H1 (cell line): ENCODE measurements around the gene EDN1. TPM values are rescaled to one million over a fixed set of nuclear protein-coding genes. Genes with fewer than 3 reads are reported as not detected.
A peak's percentile ranks its signal among the peaks of the same experiment; 100 is the strongest.

Source experiments
- CTCF ChIA-PET: fragments of 300-600 bp; sonication (Branson Sonifier 250); formaldehyde crosslinking; loops from one replicate; lab custom pipeline; 2021; ENCODE audit not compliant: partially characterized antibody; lab: Charles Lee
- POLR2A ChIA-PET: fragments of 300-600 bp; sonication (Branson Sonifier 250); formaldehyde crosslinking; loops from one replicate; lab custom pipeline; 2021; ENCODE audit warnings: inconsistent platforms; ENCODE audit not compliant: partially characterized antibody; lab: Charles Lee
- DNase-seq, 2 experiments: peaks; one replicate each; pipeline versions ENCODE4 v3.0.0 to v3.0.0-alpha.2; 2010 to 2022; ENCODE audit warnings: low spot score in 2 of 2, low read depth in 1 of 2, mixed read lengths in 1 of 2
- FAIRE-seq: peaks from 2 replicates; lab custom pipeline; 2011; peaks lifted over from hg19 to GRCh38; lab: Jason Lieb, UNC
- H2AFZ ChIP-seq: 2 replicates; pipeline ENCODE4 v1.8.1; 2012; ENCODE audit warnings: low read length, inconsistent platforms
- H2AK5ac ChIP-seq: 2 replicates; pipeline ENCODE4 v1.6.1; 2013; ENCODE audit warnings: low read depth, low read length
- H2BK120ac ChIP-seq: replicated peaks from 2 replicates; pipeline ENCODE3; 2013; ENCODE audit warnings: low read depth, low read length, inconsistent platforms
- H2BK12ac ChIP-seq: 2 replicates; pipeline ENCODE4 v1.6.1; 2013; ENCODE audit warnings: low read depth, low read length
- H2BK15ac ChIP-seq: 2 replicates; pipeline ENCODE4 v1.6.1; 2013; ENCODE audit warnings: low read length
- H2BK20ac ChIP-seq: 2 replicates; pipeline ENCODE4 v1.6.1; 2013; ENCODE audit warnings: low read length
- H2BK5ac ChIP-seq: 2 replicates; pipeline ENCODE4 v1.6.1; 2013; ENCODE audit warnings: low read depth, low read length
- H3K14ac ChIP-seq: 2 replicates; pipeline ENCODE4 v1.6.1; 2013; ENCODE audit warnings: inconsistent platforms; ENCODE audit not compliant: insufficient read length
- H3K18ac ChIP-seq: 2 replicates; pipeline ENCODE4 v1.6.1; 2013; ENCODE audit warnings: low read length; ENCODE audit errors: extremely low read depth
- H3K23ac ChIP-seq: 2 replicates; pipeline ENCODE4 v1.6.1; 2013; ENCODE audit warnings: inconsistent platforms; ENCODE audit not compliant: insufficient read length
- H3K23me2 ChIP-seq: 2 replicates; pipeline ENCODE4 v1.6.1; 2013; ENCODE audit warnings: low read depth, low read length
- H3K27ac ChIP-seq: 2 replicates; pipeline ENCODE4 v1.6.1; 2011; ENCODE audit warnings: low read depth, low read length, inconsistent platforms
- H3K27me3 ChIP-seq, 4 experiments: replicated peaks in 1 of 4; 1 replicate in 1 of 4; 2 replicates in 3 of 4; pipeline versions ENCODE4 v1.6.1 to v1.8.1; 2011 to 2013; ENCODE audit warnings: low read length in 3 of 4, mild to moderate bottlenecking in 3 of 4, inconsistent platforms in 2 of 4, mixed read lengths in 2 of 4, moderate library complexity in 1 of 4; ENCODE audit not compliant: control insufficient read depth in 3 of 4, insufficient read depth in 3 of 4; ENCODE audit errors: extremely low read depth in 1 of 4
- H3K36me3 ChIP-seq, 4 experiments: 2 replicates each; pipeline versions ENCODE4 v1.6.1 to v1.8.1; 2011 to 2013; ENCODE audit warnings: mild to moderate bottlenecking in 4 of 4, low read length in 3 of 4, moderate library complexity in 2 of 4, control low read depth in 1 of 4, inconsistent platforms in 1 of 4; ENCODE audit not compliant: insufficient read depth in 4 of 4, control insufficient read depth in 2 of 4
- H3K4ac ChIP-seq: replicated peaks from 2 replicates; pipeline ENCODE3; 2013; ENCODE audit warnings: low read length, low read depth, mixed read lengths, inconsistent platforms; ENCODE audit not compliant: insufficient read length
- H3K4me1 ChIP-seq, 4 experiments: replicated peaks in 1 of 4; 1 replicate in 1 of 4; 2 replicates in 3 of 4; pipeline versions ENCODE4 v1.6.1 to v1.8.1; 2011 to 2013; ENCODE audit warnings: low read length in 3 of 4, inconsistent platforms in 2 of 4, mixed read lengths in 1 of 4; ENCODE audit not compliant: insufficient read depth in 4 of 4, control insufficient read depth in 3 of 4
- H3K4me2 ChIP-seq, 2 experiments: 2 replicates each; pipeline versions ENCODE4 v1.6.1 to v1.8.1; 2011 to 2013; ENCODE audit warnings: low read depth in 2 of 2, low read length in 2 of 2, control low read depth in 1 of 2, inconsistent platforms in 1 of 2, mild to moderate bottlenecking in 1 of 2; ENCODE audit not compliant: insufficient read depth in 1 of 2
- H3K4me3 ChIP-seq, 4 experiments: fragments of 200-600, 300-600 bp in 1 of 4; sonication (generic), shearing (Covaris generic), sonication (Bioruptor Twin) in 1 of 4; 2 replicates each; pipeline versions ENCODE4 v1.5.1 to v1.8.1; 2011 to 2016; ENCODE audit warnings: low read length in 4 of 4, low read depth in 3 of 4, control low read depth in 2 of 4, inconsistent platforms in 2 of 4, mild to moderate bottlenecking in 2 of 4, mixed read lengths in 1 of 4, moderate library complexity in 1 of 4; ENCODE audit not compliant: insufficient read depth in 2 of 4; ENCODE audit errors: extremely low read depth in 1 of 4
- H3K56ac ChIP-seq: replicated peaks from 2 replicates; pipeline ENCODE3; 2013; ENCODE audit warnings: low read depth, mild to moderate bottlenecking, mixed read lengths, low read length, inconsistent platforms; ENCODE audit not compliant: insufficient read length
- H3K79me1 ChIP-seq: 2 replicates; pipeline ENCODE4 v1.6.1; 2013; ENCODE audit warnings: low read depth, low read length, control low read depth
- H3K79me2 ChIP-seq, 2 experiments: 2 replicates each; pipeline versions ENCODE4 v1.6.1 to v1.8.1; 2012 to 2013; ENCODE audit warnings: low read length in 2 of 2, mild to moderate bottlenecking in 2 of 2, inconsistent platforms in 1 of 2; ENCODE audit not compliant: insufficient read depth in 2 of 2, control insufficient read depth in 1 of 2
- H3K9ac ChIP-seq, 4 experiments: replicated peaks in 1 of 4; 1 replicate in 1 of 4; 2 replicates in 3 of 4; pipeline versions ENCODE4 v1.6.1 to v1.8.1; 2011 to 2013; ENCODE audit warnings: low read depth in 3 of 4, low read length in 3 of 4, control low read depth in 2 of 4, mild to moderate bottlenecking in 2 of 4, moderate library complexity in 2 of 4, inconsistent platforms in 1 of 4; ENCODE audit errors: extremely low read depth in 1 of 4
- H3K9me3 ChIP-seq, 2 experiments: 2 replicates each; pipeline versions ENCODE4 v1.6.1 to v1.8.1; 2012 to 2013; ENCODE audit warnings: mild to moderate bottlenecking in 2 of 2, moderate library complexity in 2 of 2, control low read depth in 1 of 2, inconsistent platforms in 1 of 2, low read depth in 1 of 2, low read length in 1 of 2, mixed read lengths in 1 of 2; ENCODE audit not compliant: insufficient read depth in 2 of 2
- H4K20me1 ChIP-seq, 2 experiments: replicated peaks in 1 of 2; 2 replicates each; pipeline versions ENCODE3 to v1.8.1; 2011 to 2013; ENCODE audit warnings: inconsistent platforms in 2 of 2, low read length in 2 of 2, mild to moderate bottlenecking in 1 of 2; ENCODE audit not compliant: insufficient read depth in 2 of 2, control insufficient read depth in 1 of 2
- H4K5ac ChIP-seq: 2 replicates; pipeline ENCODE4 v1.6.1; 2013; ENCODE audit warnings: low read length, low read depth, mixed read lengths, inconsistent platforms; ENCODE audit not compliant: insufficient read length
- H4K8ac ChIP-seq: 2 replicates; pipeline ENCODE4 v1.8.0; 2013; ENCODE audit warnings: mild to moderate bottlenecking, moderate library complexity, low read length, inconsistent platforms; ENCODE audit not compliant: insufficient read depth; ENCODE audit errors: extremely low read depth
- H4K91ac ChIP-seq: replicated peaks from 2 replicates; pipeline ENCODE3; 2013; ENCODE audit warnings: low read length, mixed read lengths, inconsistent platforms; ENCODE audit not compliant: insufficient read length
- BCL11A ChIP-seq, 2 experiments: IDR thresholded peaks; one replicate each; pipeline ENCODE4 v1.6.1; 2011; ENCODE audit warnings: low read depth in 2 of 2, low read length in 2 of 2, mild to moderate bottlenecking in 2 of 2
- BRCA1 ChIP-seq: IDR thresholded peaks from 2 replicates; pipeline ENCODE4 v1.6.1; 2012; ENCODE audit warnings: low read depth, low read length, improper control_type of control experiment
- CBX8 ChIP-seq: fragments of 300-800, 300-1000 bp; sonication (generic); IDR thresholded peaks from 2 replicates; pipeline ENCODE4 v1.7.1; 2016; ENCODE audit warnings: low read depth, low read length, borderline replicate concordance
- EZH2 ChIP-seq: fragments of 200-600 bp; sonication (generic); IDR thresholded peaks from 2 replicates; pipeline ENCODE4 v1.7.1; 2012; ENCODE audit warnings: low read depth, mild to moderate bottlenecking, moderate library complexity, low read length, inconsistent platforms; ENCODE audit not compliant: severe bottlenecking
- GTF2F1 ChIP-seq: IDR thresholded peaks from 2 replicates; pipeline ENCODE4 v1.6.1; 2012; ENCODE audit warnings: low read depth, low read length, improper control_type of control experiment, borderline replicate concordance
- KDM5A ChIP-seq: fragments of 200-600 bp; IDR thresholded peaks from 2 replicates; pipeline ENCODE4 v1.7.1; 2012; ENCODE audit warnings: mild to moderate bottlenecking, low read length, inconsistent platforms, mixed read lengths
- POLR2AphosphoS5 ChIP-seq: IDR thresholded peaks from 2 replicates; pipeline ENCODE4 v1.6.1; 2011; ENCODE audit warnings: low read depth, low read length
- RNF2 ChIP-seq: fragments of 200-900, 300-1000 bp; sonication (generic); IDR thresholded peaks from 2 replicates; pipeline ENCODE4 v1.7.1; 2016; ENCODE audit warnings: borderline replicate concordance, low read depth, mild to moderate bottlenecking, antibody characterized with exemption, low read length; ENCODE audit not compliant: poor library complexity, severe bottlenecking; ENCODE audit errors: missing control alignments
- TAF7 ChIP-seq: optimal IDR thresholded peaks from 2 replicates; pipeline ENCODE3; 2011; ENCODE audit warnings: low read depth, mild to moderate bottlenecking, inconsistent platforms, low read length, moderate library complexity, borderline replicate concordance
- ZNF274 ChIP-seq: IDR thresholded peaks from 2 replicates; pipeline ENCODE4 v1.7.0; 2012; ENCODE audit warnings: low read length, borderline replicate concordance; ENCODE audit errors: extremely low read depth
- WGBS, 2 experiments: shearing (Covaris generic) in 1 of 2; methylation state at CpG; one replicate each; pipeline versions ENCODE4 v1.1.6 to v1.1.7; 2013 to 2015; ENCODE audit warnings: low lambda C conversion rate in 2 of 2, mixed read lengths in 2 of 2, inconsistent platforms in 1 of 2, low coverage in 1 of 2, missing lambda C conversion rate in 1 of 2; ENCODE audit not compliant: insufficient replicate concordance in 2 of 2, insufficient coverage in 1 of 2, insufficient read length in 1 of 2; ENCODE audit errors: extremely low coverage in 1 of 2, missing lambda C conversion rate in 1 of 2; 5-methylcytosine and 5-hydroxymethylcytosine counted together
- polyA plus RNA-seq, 7 experiments: library from polyadenylated mRNA; depleted of rRNA in 3 of 7; stranded (reverse) in 5 of 7; unstranded in 2 of 7; fragments of >200 nt in 5 of 7; fragments of 200-250 nt in 2 of 7; gene quantifications; 1 replicate in 5 of 7; 2 replicates in 1 of 7; 4 replicates in 1 of 7; pipeline versions ENCODE4 v1.2.1 to v1.2.3, GENCODE V29; 2011 to 2013; ENCODE audit warnings: missing spikeins in 2 of 7, mixed read lengths in 2 of 7
- total RNA-seq: library from RNA; stranded (reverse); fragmentation: NEBNext Ultra II Directional; extraction: Animal tissue kit (Norgen Biotek cat#: 25700); gene quantifications from 2 replicates; pipeline ENCODE4 v1.2.1, GENCODE V29; 2021

The EDN1 gene
- total and polyA plus RNA-seq, 2 of the 8 experiments (the other 6 are each of a cell fraction or from before 2014, with no cell fraction given): 0.23 to 1.1 TPM

DNA sequence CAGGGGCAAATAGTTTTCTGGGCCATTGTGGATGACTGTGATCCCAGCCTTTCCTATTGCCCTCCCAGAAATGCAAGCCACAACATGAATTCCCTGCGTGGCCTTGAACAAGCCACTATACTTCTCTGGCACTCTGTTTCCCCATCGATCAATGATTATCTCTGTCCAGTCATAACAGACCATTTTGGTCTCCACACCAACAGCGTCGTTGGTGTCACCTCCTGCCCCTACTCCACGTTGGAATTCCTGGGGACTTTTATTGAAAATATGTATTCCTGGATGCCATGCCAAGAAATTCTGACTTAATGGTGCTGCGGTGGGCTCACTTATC, 50.3 kb downstream of the EDN1 start:
- Histone ChIP-seq H4K20me1 (no peaks in the 10 kb centered on the region), H2BK15ac (peak overlapping the region; percentile 1; the same call in 1 of the 2 replicates), H3K23ac (no peak overlapping the region), H2BK20ac (no peak overlapping the region), H3K79me2 (no peaks in the 10 kb centered on the region), H3K79me1 (no peaks in the 10 kb centered on the region), H3K4me2 (no peak overlapping the region), H4K5ac (no peak overlapping the region), H3K18ac (no peak overlapping the region), H3K9ac (no peak overlapping the region), H3K4me1 (peaks cover 0 to 8% (median 2%) of the 10 kb centered on the region in 4 experiments; a peak in 6 of 7 replicates), H3K27me3 (no peaks in the 10 kb centered on the region), H2AFZ (no peak overlapping the region), H2BK5ac (no peak overlapping the region), H3K9me3 (0 out of 4 replicates have a peak, but pooled peaks cover 0 to 2% of the 10 kb centered on the region in 2 experiments), H2AK5ac (no peak overlapping the region; the same call in 1 of the 2 replicates), H3K56ac (no peak overlapping the region), H4K8ac (no peak overlapping the region), H3K27ac (no peak overlapping the region), H2BK12ac (no peak overlapping the region), H2BK120ac (no peak overlapping the region), H3K4ac (no peak overlapping the region), H3K23me2 (no peaks in the 10 kb centered on the region), H3K4me3 (no peak overlapping the region), H4K91ac (no peak overlapping the region), H3K14ac (no peak overlapping the region), H3K36me3 (no peaks in the 10 kb centered on the region)
- FAIRE-seq (no peak), DNase-seq (no peak)
- CTCF ChIA-PET: no interaction called here
- POLR2A ChIA-PET: no interaction called here
- WGBS, 2 experiments: 94% methylated on average over 6 of the region's 6 CpGs; no CpG with 5 or more reads in 1 of the 2 experiments
- TF ChIP-seq POLR2AphosphoS5 (no peak), KDM5A (no peak), EZH2 (no peak), ZNF274 (no peak), BCL11A (IDR thresholded peaks at IDR 0.05; ENCODE audit: low read depth in 2 of 2, low read length in 2 of 2) (no peak), BRCA1 (no peak), GTF2F1 (no peak), RNF2 (no peak), TAF7 (no peak), CBX8 (no peak)
